IMR-90 (cell line): ENCODE data around the gene SGCA. TPM values are rescaled to one million over a fixed set of nuclear protein-coding genes. Genes with fewer than 3 reads are reported as not detected.

Experiments used
- ATAC-seq: fragments of 200-7000 bp; cut with Tn5 transposase; 2 replicates; pipeline ENCODE4 v1.9.1; 2020; ENCODE audit warnings: low read depth, mild to moderate bottlenecking, moderate library complexity
- BruUV-seq: library from RNA; stranded (reverse); fragments of 400-500 nt; replicated peaks from 2 replicates; lab custom pipeline; 2021; lab: Mats Ljungman, UMichigan
- CTCF ChIA-PET: fragments of 300-600 bp; formaldehyde crosslinking; extraction: SDS; loops from one replicate; lab custom pipeline; 2021; ENCODE audit warnings: antibody characterized with exemption; lab: Yijun Ruan, JAX
- POLR2A ChIA-PET: fragments of 300-600 bp; sonication (Branson Sonifier 250); formaldehyde crosslinking; loops from one replicate; lab custom pipeline; 2022; ENCODE audit warnings: antibody characterized with exemption; ENCODE audit not compliant: unreplicated experiment; lab: Charles Lee
- DNase-seq: peaks from one replicate; pipeline ENCODE4 v3.0.0; 2013
- H2AFZ ChIP-seq: replicated peaks from 2 replicates; pipeline ENCODE3; 2013; ENCODE audit warnings: low read length, mild to moderate bottlenecking; ENCODE audit not compliant: poor library complexity
- H2AK5ac ChIP-seq: 2 replicates; pipeline ENCODE4 v1.6.1; 2013; ENCODE audit warnings: low read depth, low read length, inconsistent platforms
- H2AK9ac ChIP-seq: replicated peaks from 2 replicates; pipeline ENCODE3; 2013; ENCODE audit warnings: mild to moderate bottlenecking, low read depth, low read length, moderate library complexity; ENCODE audit not compliant: poor library complexity
- H2BK120ac ChIP-seq: 2 replicates; pipeline ENCODE4 v1.6.1; 2013; ENCODE audit warnings: low read depth, low read length, inconsistent platforms
- H2BK15ac ChIP-seq: 3 replicates; pipeline ENCODE4 v1.6.1; 2013; ENCODE audit warnings: low read depth, low read length, inconsistent platforms
- H2BK20ac ChIP-seq: 2 replicates; pipeline ENCODE4 v1.6.1; 2013; ENCODE audit warnings: low read depth, mild to moderate bottlenecking, inconsistent platforms, low read length, moderate library complexity
- H2BK5ac ChIP-seq: 2 replicates; pipeline ENCODE4 v1.6.1; 2013; ENCODE audit warnings: mild to moderate bottlenecking, low read depth, low read length, inconsistent platforms; ENCODE audit not compliant: poor library complexity, severe bottlenecking
- H3K14ac ChIP-seq: replicated peaks from 2 replicates; pipeline ENCODE4 v1.6.1; 2013; ENCODE audit warnings: low read depth, low read length, inconsistent platforms
- H3K18ac ChIP-seq: 2 replicates; pipeline ENCODE4 v1.6.1; 2013; ENCODE audit warnings: low read depth, low read length, control low read depth
- H3K23ac ChIP-seq: 2 replicates; pipeline ENCODE4 v1.6.1; 2013; ENCODE audit warnings: low read depth, low read length, inconsistent platforms
- H3K27ac ChIP-seq: 2 replicates; pipeline ENCODE4 v1.5.1; 2013; ENCODE audit warnings: mild to moderate bottlenecking, control low read depth, low read length; ENCODE audit not compliant: insufficient read depth
- H3K27me3 ChIP-seq: 2 replicates; pipeline ENCODE4 v1.6.1; 2013; ENCODE audit warnings: low read length; ENCODE audit not compliant: control insufficient read depth, insufficient read depth
- H3K36me3 ChIP-seq: 2 replicates; pipeline ENCODE4 v1.6.1; 2013; ENCODE audit warnings: low read length, mixed read lengths; ENCODE audit not compliant: control insufficient read depth, insufficient read depth
- H3K4ac ChIP-seq: 2 replicates; pipeline ENCODE4 v1.6.1; 2013; ENCODE audit warnings: low read depth, low read length, inconsistent platforms
- H3K4me1 ChIP-seq: 2 replicates; pipeline ENCODE4 v1.6.1; 2013; ENCODE audit warnings: low read length, mixed read lengths; ENCODE audit not compliant: control insufficient read depth, insufficient read depth
- H3K4me2 ChIP-seq: 2 replicates; pipeline ENCODE4 v1.6.1; 2013; ENCODE audit warnings: low read depth, mild to moderate bottlenecking, control low read depth, low read length, moderate library complexity
- H3K4me3 ChIP-seq: 2 replicates; pipeline ENCODE4 v1.5.1; 2013; ENCODE audit warnings: low read depth, mild to moderate bottlenecking, control low read depth, low read length, moderate library complexity; ENCODE audit not compliant: insufficient read depth
- H3K56ac ChIP-seq: 2 replicates; pipeline ENCODE4 v1.6.1; 2013; ENCODE audit warnings: low read length, inconsistent platforms; ENCODE audit not compliant: insufficient read depth; ENCODE audit errors: extremely low read depth
- H3K79me1 ChIP-seq, 2 experiments: 2 replicates each; pipeline ENCODE4 v1.6.1; 2013; ENCODE audit warnings: low read length in 2 of 2, inconsistent platforms in 1 of 2, low read depth in 1 of 2
- H3K9ac ChIP-seq: 2 replicates; pipeline ENCODE4 v1.6.1; 2013; ENCODE audit warnings: low read depth, low read length, control low read depth
- H3K9me1 ChIP-seq: 2 replicates; pipeline ENCODE4 v1.6.1; 2013; ENCODE audit warnings: low read length, inconsistent platforms; ENCODE audit not compliant: insufficient read depth
- H3K9me3 ChIP-seq: 2 replicates; pipeline ENCODE4 v1.6.1; 2013; ENCODE audit warnings: low read length; ENCODE audit not compliant: control insufficient read depth, insufficient read depth
- H4K20me1 ChIP-seq: 2 replicates; pipeline ENCODE4 v1.6.1; 2013; ENCODE audit warnings: low read length, inconsistent platforms; ENCODE audit not compliant: insufficient read depth
- H4K5ac ChIP-seq: 2 replicates; pipeline ENCODE4 v1.6.1; 2013; ENCODE audit warnings: mild to moderate bottlenecking, low read depth, low read length, control low read depth
- H4K8ac ChIP-seq, 2 experiments: 2 replicates each; pipeline ENCODE4 v1.6.1; 2013; ENCODE audit warnings: low read depth in 2 of 2, low read length in 2 of 2, control low read depth in 1 of 2, inconsistent platforms in 1 of 2
- H4K91ac ChIP-seq: 2 replicates; pipeline ENCODE4 v1.6.1; 2013; ENCODE audit warnings: low read depth, low read length, inconsistent platforms; ENCODE audit not compliant: insufficient read depth
- CEBPB ChIP-seq: IDR thresholded peaks from 2 replicates; pipeline ENCODE4 v1.6.1; 2012; ENCODE audit warnings: low read depth, low read length, improper control_type of control experiment
- CTCF ChIP-seq: conservative IDR thresholded peaks from 2 replicates; pipeline ENCODE4 v1.5.1; 2012; ENCODE audit warnings: mild to moderate bottlenecking, low read depth, low read length, improper control_type of control experiment
- NFE2L2 ChIP-seq: fragments of 150-350 bp; IDR thresholded peaks from 2 replicates; pipeline ENCODE4 v1.6.1; 2016; ENCODE audit warnings: low read depth, mild to moderate bottlenecking, low read length
- WGBS, 2 experiments: methylation state at CpG; one replicate each; pipeline versions ENCODE4 v1.1.5 to v1.1.7; 2013; ENCODE audit warnings: missing lambda C conversion rate in 2 of 2; ENCODE audit not compliant: insufficient read length in 1 of 2; ENCODE audit errors: extremely low coverage in 2 of 2; 5-methylcytosine and 5-hydroxymethylcytosine counted together
- dilution Hi-C: fragments of 300-500 bp; cut with HindIII; formaldehyde crosslinking; loops from one replicate; pipeline ENCODE4 v1.14.3; 2018; ENCODE audit warnings: low sequenced_read_pairs; ENCODE audit not compliant: unreplicated experiment
- in situ Hi-C: fragments of 300-500 bp; cut with MboI; formaldehyde crosslinking; loops from 3 replicates; pipeline ENCODE4 v1.14.3; 2019; ENCODE audit warnings: low sequenced_read_pairs, inconsistent platforms, mixed read lengths
- intact Hi-C: fragments of 100-400 bp; cut with micrococcal nuclease; formaldehyde crosslinking; loops from 2 replicates; pipeline ENCODE4 v1.10.0; 2022
- polyA plus RNA-seq, 3 experiments: library from polyadenylated mRNA; depleted of rRNA; stranded (reverse); fragments of >200 nt; gene quantifications; 2 replicates each; pipeline ENCODE4 v1.2.3, GENCODE V29; 2012; ENCODE audit warnings: low replicate concordance in 1 of 3
- total RNA-seq: library from RNA; depleted of rRNA; stranded (reverse); fragments of >200 nt; gene quantifications from 2 replicates; pipeline ENCODE4 v1.2.3, GENCODE V29; 2012

The SGCA gene
- total and polyA plus RNA-seq, 2 of the 4 experiments (the other 2 are of a cell fraction), result 0.19 TPM; not detected in 1

- TF ChIP-seq CTCF (no peak), NFE2L2 (no peak)
Observed at GRCh38 chr17:50203604-50204345, 38.0 kb downstream of the SGCA start (continued).

- Histone ChIP-seq H3K4me3 (no peak overlapping the region), H3K27me3 (no peaks in the 10 kb centered on the region), H4K20me1 (peaks cover 20% of the 10 kb centered on the region), H4K5ac (peak overlapping the region; percentile 35), H2AK5ac (peak overlapping the region; percentile 96), H3K9me1 (peaks cover 26% of the 10 kb centered on the region), H3K4ac (peak overlapping the region; percentile 99), H2AFZ (no peak overlapping the region), H3K36me3 (peaks cover 7% of the 10 kb centered on the region), H4K91ac (peak overlapping the region; percentile 100), H3K9me3 (no peaks in the 10 kb centered on the region), H3K56ac (peak overlapping the region; percentile 94; the same call in 1 of the 2 replicates), H3K4me1 (peaks cover 56% of the 10 kb centered on the region), H3K79me1 (peaks cover 14 to 68% of the 10 kb centered on the region in 2 experiments; a peak in 3 of 4 replicates), H2BK15ac (peak overlapping the region; percentile 98; the same call in 2 of the 3 replicates), H3K14ac (peak overlapping the region; percentile 94), H3K27ac (peak overlapping the region; percentile 96), H2BK5ac (peak overlapping the region; percentile 97), H3K4me2 (peak overlapping the region; percentile 43), H3K23ac (peak overlapping the region; percentile 97), H2BK120ac (peak overlapping the region; percentile 99), H3K18ac (peak overlapping the region; percentile 82), H2BK20ac (peak overlapping the region; percentile 98), H4K8ac (peak overlapping the region; percentile 55 to 96), H3K9ac (peak overlapping the region; percentile 71), H2AK9ac (peak overlapping the region; percentile 100)
- BruUV-seq, result no TSS peak
- TF ChIP-seq CTCF, result no peak
- no peak for TF ChIP-seq CEBPB
- in situ Hi-C loops, result no loop called here
- CTCF ChIA-PET, result interaction anchor here (1.2 to 1.5 kb wide), 3 partner anchors 9 to 68 kb away, joined by 3 to 4 read pairs (median 3); no protein-coding TSS in a partner anchor
- no peak for DNase-seq
- intact Hi-C loops, result no loop called here
- dilution Hi-C loops, result no loop called here
- WGBS, 2 experiments, result no CpG with 5 or more reads among the region's 3 CpGs
- ATAC-seq, result no peak
- POLR2A ChIA-PET, result interaction anchor here (0.6 to 8.6 kb wide), 11 partner anchors 8 to 88 kb away, joined by 3 to 149 read pairs (median 3); no protein-coding TSS in a partner anchor
Observed at GRCh38 chr17:50204431-50204830, 38.6 kb downstream of the SGCA start.
